HFFc6 (cell line): ENCODE measurements around the gene ACTRT3. TPM values are rescaled to one million over a fixed set of nuclear protein-coding genes. Genes with fewer than 3 reads are reported as not detected.
A peak's percentile ranks its signal among the peaks of the same experiment; 100 is the strongest.
"Not testable (repeated sequence)": the region's sequence is repeated elsewhere in the genome, so short reads cannot be mapped to it uniquely, and the experiment has no call there.

ENCODE experiments used
- DNase-seq: peaks from one replicate; pipeline ENCODE4 v3.0.0-alpha.2; 2018
- H3K27ac Mint-ChIP-seq: 2 replicates; pipeline ENCODE4 v1.8.0; 2020; ENCODE audit warnings: mild to moderate bottlenecking, mixed read lengths
- H3K27me3 Mint-ChIP-seq: 2 replicates; pipeline ENCODE4 v1.8.0; 2021; ENCODE audit warnings: mild to moderate bottlenecking, moderate library complexity, mixed read lengths; ENCODE audit not compliant: insufficient read depth
- H3K36me3 Mint-ChIP-seq: 2 replicates; pipeline ENCODE4 v1.8.0; 2021; ENCODE audit warnings: low read depth, mixed read lengths
- H3K4me1 Mint-ChIP-seq: 2 replicates; pipeline ENCODE4 v1.8.0; 2020; ENCODE audit warnings: low read depth, mixed read lengths
- H3K4me3 Mint-ChIP-seq: 2 replicates; pipeline ENCODE4 v1.8.0; 2020; ENCODE audit warnings: mild to moderate bottlenecking, moderate library complexity, mixed read lengths
- H3K9me3 Mint-ChIP-seq: 2 replicates; pipeline ENCODE4 v1.8.0; 2020; ENCODE audit warnings: mild to moderate bottlenecking, mixed read lengths
- total RNA-seq, 6 experiments: library from RNA; stranded (reverse); fragmentation: NEBNext Ultra II Directional; extraction: Animal tissue kit (Norgen Biotek cat#: 25700); gene quantifications; 2 replicates in 1 of 6; 3 replicates in 5 of 6; pipeline ENCODE4 v1.2.3, GENCODE V29; 2021
- TF ChIP-seq, protein P1 (sequence below): fragments of 200-600 bp; sonication (generic); IDR thresholded peaks from 2 replicates; pipeline ENCODE4 v1.5.0; 2021; ENCODE audit warnings: antibody characterized with exemption, mild to moderate bottlenecking

The ACTRT3 gene
- total RNA-seq, 6 experiments from 2014 or later = 1.2 to 3.5 (median 1.7) TPM

DNA sequence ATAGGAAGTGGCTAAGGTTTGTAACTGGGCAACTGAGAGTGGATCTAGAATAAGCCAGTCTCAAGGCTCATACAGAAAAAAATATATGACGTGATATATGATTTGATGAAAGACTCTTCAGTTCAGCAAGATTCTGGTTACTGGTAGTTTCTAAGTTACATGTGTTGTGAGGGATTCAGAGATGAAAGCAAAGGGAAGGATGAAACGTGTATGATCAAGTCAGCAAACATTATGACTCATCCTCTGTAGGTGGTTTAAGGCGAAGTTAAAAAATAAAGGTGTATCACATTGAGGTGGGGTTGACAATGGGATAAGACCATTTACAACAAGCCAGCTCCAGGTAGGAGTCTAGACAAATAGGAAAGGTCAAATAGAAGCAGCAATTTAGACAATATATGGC lies 20.7 kb downstream of the ACTRT3 start:
- TF ChIP-seq, protein P1, sequence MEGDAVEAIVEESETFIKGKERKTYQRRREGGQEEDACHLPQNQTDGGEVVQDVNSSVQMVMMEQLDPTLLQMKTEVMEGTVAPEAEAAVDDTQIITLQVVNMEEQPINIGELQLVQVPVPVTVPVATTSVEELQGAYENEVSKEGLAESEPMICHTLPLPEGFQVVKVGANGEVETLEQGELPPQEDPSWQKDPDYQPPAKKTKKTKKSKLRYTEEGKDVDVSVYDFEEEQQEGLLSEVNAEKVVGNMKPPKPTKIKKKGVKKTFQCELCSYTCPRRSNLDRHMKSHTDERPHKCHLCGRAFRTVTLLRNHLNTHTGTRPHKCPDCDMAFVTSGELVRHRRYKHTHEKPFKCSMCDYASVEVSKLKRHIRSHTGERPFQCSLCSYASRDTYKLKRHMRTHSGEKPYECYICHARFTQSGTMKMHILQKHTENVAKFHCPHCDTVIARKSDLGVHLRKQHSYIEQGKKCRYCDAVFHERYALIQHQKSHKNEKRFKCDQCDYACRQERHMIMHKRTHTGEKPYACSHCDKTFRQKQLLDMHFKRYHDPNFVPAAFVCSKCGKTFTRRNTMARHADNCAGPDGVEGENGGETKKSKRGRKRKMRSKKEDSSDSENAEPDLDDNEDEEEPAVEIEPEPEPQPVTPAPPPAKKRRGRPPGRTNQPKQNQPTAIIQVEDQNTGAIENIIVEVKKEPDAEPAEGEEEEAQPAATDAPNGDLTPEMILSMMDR = no peak
- no peak for DNase-seq
- Mint-ChIP-seq H3K4me1 (no peaks in the 10 kb centered on the region), H3K27me3 (peaks cover 22% of the 10 kb centered on the region), H3K36me3 (no peaks in the 10 kb centered on the region), H3K4me3 (no peak overlapping the region), H3K27ac (no peak overlapping the region), H3K9me3 (no peaks in the 10 kb centered on the region)

DNA sequence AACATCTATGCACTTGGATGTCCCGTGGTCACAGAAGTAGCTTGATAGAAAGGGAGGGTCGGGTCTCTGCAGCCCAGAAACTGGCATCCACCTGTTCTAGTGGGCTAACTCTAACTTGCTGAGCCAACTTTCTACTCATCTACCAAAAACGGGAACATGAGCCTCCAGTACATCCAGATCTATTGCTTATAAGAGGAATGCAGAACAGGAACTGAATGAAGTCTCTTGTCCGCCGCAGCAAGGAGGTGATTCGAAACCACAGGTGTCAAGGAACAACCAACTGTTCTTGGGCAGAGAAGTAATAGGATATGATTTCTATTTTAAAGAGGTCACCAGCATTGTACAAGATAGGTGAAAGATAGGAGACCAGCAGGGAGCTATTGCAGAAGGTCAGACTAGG lies 22.4 kb downstream of the ACTRT3 start:
- TF ChIP-seq, protein P1 = no peak
- no peak for DNase-seq
- Mint-ChIP-seq H3K27ac (no peak overlapping the region), H3K27me3 (peaks cover 20% of the 10 kb centered on the region), H3K4me1 (no peaks in the 10 kb centered on the region), H3K4me3 (no peak overlapping the region), H3K9me3 (no peaks in the 10 kb centered on the region), H3K36me3 (no peaks in the 10 kb centered on the region)

DNA sequence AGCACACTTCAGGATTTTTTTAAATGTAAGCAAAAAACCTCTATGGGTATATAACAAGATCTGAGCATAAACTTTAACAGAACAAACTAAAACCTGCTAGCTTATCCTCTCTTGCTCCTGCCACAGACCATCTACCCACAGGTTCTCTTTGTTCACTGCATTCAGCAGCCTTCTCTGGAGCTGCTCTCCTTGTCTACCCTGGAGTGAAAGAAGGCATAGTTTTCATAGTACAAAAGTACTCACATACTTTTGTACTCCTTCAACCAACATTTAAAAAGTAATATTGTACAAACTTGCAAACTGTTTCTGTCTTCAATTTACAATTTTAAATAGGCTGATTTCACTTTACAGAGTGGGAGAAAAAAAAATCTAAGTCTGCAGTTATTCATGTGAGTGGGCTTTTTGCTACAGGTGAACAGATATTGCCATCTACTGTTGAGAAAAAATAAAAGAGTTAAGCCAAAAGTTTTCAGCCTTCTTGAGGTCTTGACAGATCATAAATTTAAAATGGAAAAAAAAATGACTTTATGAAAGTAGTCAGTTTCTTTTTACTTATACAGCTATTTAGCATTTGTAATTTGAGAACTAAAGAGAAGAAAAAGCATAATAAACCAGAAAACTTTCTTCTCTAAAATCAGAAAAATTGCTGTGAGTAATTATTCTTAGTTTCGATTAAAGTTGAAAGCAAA lies 24.9 kb downstream of the ACTRT3 start:
- no peaks in the 10 kb centered on the region for H3K36me3 Mint-ChIP-seq

DNA sequence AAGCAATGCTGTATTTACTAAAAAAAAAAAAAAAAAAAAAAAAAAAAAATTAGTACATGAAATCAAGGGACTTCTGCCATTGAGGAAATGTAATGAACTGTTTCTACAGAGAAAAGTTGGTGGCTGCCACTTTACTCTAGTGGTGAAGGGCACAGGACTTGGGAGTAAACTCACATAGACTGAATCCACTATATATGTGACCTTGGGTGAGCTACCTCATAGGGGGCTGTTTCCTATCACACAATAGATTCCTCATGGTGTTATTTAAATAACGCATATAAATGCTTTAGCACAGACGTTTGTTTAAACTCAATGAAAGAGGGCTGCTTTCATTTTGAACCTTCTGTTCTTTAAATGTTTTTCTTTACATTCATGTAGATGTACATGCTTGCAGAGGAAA lies 30.3 kb downstream of the ACTRT3 start:
- Mint-ChIP-seq H3K4me1 (no peaks in the 10 kb centered on the region), H3K9me3 (no peaks in the 10 kb centered on the region; the same call in 1 of the 2 replicates), H3K27ac (no peak overlapping the region), H3K4me3 (no peak overlapping the region), H3K36me3 (no peaks in the 10 kb centered on the region), H3K27me3 (no peaks in the 10 kb centered on the region; the same call in 1 of the 2 replicates)
- TF ChIP-seq, protein P1 = no peak
- DNase-seq = no peak

More for the DNA sequence above, 24.9 kb downstream of the ACTRT3 start:
- peaks cover 7% of the 10 kb centered on the region for H3K27me3 Mint-ChIP-seq
- H3K4me1 Mint-ChIP-seq = no peaks in the 10 kb centered on the region
- no peaks in the 10 kb centered on the region for H3K9me3 Mint-ChIP-seq
- no peak for DNase-seq
- H3K4me3 Mint-ChIP-seq = no peak overlapping the region
- no peak overlapping the region for H3K27ac Mint-ChIP-seq
- TF ChIP-seq, protein P1 = peak; percentile 54

DNA sequence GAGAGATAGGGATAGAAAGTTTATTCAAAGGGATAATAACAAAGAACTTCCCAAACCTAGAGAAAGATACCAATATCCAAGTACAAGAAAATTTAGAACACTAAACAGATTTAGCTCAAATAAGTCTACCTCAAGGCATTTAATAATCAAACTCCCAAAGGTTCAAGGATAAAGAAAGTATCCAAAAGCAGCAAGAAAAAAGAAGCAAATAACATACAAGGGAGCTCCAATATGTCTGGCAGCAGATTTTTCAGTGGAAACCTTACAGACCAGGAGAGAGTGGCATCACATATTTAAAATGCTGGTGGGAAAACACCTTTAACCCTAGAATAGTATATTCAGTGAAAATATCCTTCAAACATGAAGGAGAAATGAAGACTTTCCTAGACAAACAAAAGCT lies 37.5 kb downstream of the ACTRT3 start:
- not testable (repeated sequence) for H3K36me3 Mint-ChIP-seq, H3K4me3 Mint-ChIP-seq, H3K27ac Mint-ChIP-seq, H3K9me3 Mint-ChIP-seq, DNase-seq, H3K4me1 Mint-ChIP-seq, H3K27me3 Mint-ChIP-seq

DNA sequence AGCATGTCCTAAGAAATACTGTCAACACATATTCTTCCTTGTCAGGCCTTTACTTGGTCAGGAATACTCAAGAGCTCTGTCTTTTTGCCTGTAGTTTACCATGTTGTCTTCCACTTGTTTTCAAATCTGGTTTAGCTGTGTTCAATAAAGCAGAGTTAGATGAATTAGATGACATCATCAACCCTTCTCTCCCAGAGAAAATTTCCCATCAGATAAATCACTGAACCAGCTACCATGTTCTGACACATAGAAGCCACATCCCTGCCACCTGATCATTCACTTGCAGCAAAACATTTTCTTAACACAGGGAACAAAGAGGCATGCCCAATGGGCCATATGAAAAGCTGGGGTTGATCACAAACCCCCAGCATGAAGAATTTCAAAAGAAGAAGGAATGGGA lies 46.6 kb downstream of the ACTRT3 start:
- Mint-ChIP-seq H3K36me3 (no peaks in the 10 kb centered on the region), H3K27ac (no peak overlapping the region), H3K4me1 (no peaks in the 10 kb centered on the region), H3K27me3 (no peaks in the 10 kb centered on the region), H3K4me3 (no peak overlapping the region), H3K9me3 (no peaks in the 10 kb centered on the region)
- TF ChIP-seq, protein P1 = no peak
- no peak for DNase-seq

DNA sequence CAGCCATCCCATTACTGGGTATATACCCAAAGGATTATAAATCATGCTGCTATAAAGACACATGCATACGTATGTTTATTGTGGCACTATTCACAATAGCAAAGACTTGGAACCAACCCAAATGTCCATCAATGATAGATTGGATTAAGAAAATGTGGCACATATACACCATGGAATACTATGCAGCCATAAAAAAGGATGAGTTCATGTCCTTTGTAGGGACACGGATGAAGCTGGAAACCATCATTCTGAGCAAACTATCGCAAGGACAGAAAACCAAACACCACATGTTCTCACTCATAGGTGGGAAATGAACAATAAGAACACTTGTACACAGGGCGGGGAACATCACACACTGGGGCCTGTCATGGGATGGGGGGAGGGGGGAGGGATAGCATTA lies 50.9 kb downstream of the ACTRT3 start:
- not testable (repeated sequence) for DNase-seq, H3K4me3 Mint-ChIP-seq, H3K9me3 Mint-ChIP-seq, H3K27me3 Mint-ChIP-seq, H3K36me3 Mint-ChIP-seq, H3K27ac Mint-ChIP-seq, H3K4me1 Mint-ChIP-seq
